ENCODE results near the gene ODF2. TPM values are rescaled to one million over a fixed set of nuclear protein-coding genes. Genes with fewer than 3 reads are reported as not detected.

ODF2 gene
- total RNA-seq, 1 donor from 2014 or later, result 40.7 TPM

DNA sequence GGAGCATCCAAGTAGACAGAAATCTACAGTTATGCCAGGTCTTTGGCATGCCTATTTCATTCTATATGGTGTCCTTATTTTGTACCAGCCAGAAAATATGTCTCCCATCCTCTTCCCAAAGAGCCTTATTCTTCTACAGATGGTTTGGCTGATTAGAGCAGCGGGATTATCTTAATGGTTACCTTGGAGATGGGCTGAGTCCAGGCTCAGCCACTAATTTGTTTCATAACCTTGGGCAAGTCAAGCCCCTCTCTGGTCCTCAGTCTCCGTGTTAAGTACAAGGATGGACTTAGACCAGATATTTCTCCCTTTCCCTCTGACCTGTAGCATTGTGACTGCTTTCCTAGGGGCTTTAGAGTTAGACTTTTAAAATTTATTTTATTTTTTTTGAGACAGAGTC, 37.6 kb downstream of the ODF2 start:
- TF ChIP-seq, protein P1, sequence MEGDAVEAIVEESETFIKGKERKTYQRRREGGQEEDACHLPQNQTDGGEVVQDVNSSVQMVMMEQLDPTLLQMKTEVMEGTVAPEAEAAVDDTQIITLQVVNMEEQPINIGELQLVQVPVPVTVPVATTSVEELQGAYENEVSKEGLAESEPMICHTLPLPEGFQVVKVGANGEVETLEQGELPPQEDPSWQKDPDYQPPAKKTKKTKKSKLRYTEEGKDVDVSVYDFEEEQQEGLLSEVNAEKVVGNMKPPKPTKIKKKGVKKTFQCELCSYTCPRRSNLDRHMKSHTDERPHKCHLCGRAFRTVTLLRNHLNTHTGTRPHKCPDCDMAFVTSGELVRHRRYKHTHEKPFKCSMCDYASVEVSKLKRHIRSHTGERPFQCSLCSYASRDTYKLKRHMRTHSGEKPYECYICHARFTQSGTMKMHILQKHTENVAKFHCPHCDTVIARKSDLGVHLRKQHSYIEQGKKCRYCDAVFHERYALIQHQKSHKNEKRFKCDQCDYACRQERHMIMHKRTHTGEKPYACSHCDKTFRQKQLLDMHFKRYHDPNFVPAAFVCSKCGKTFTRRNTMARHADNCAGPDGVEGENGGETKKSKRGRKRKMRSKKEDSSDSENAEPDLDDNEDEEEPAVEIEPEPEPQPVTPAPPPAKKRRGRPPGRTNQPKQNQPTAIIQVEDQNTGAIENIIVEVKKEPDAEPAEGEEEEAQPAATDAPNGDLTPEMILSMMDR (IDR thresholded peaks at IDR 0.05; ENCODE audit: partially characterized antibody, unreplicated experiment), result no peak
- Mint-ChIP-seq H3K27me3 (ENCODE audit: unreplicated experiment) (peaks cover 4% of the 10 kb centered on the region), H3K9me3 (ENCODE audit: unreplicated experiment) (peaks cover 7% of the 10 kb centered on the region), H3K4me1 (ENCODE audit: low read depth, unreplicated experiment) (no peaks in the 10 kb centered on the region), H3K36me3 (ENCODE audit: unreplicated experiment) (no peaks in the 10 kb centered on the region), H3K27ac (ENCODE audit: unreplicated experiment) (no peak overlapping the region), H3K4me3 (ENCODE audit: unreplicated experiment) (no peak overlapping the region)
- DNase-seq, result no peak

- Mint-ChIP-seq H3K4me1 (ENCODE audit: low read depth, unreplicated experiment) (no peaks in the 10 kb centered on the region), H3K4me3 (ENCODE audit: unreplicated experiment) (no peak overlapping the region), H3K27me3 (ENCODE audit: unreplicated experiment) (peaks cover 4% of the 10 kb centered on the region), H3K9me3 (ENCODE audit: unreplicated experiment) (peaks cover 2% of the 10 kb centered on the region), H3K36me3 (ENCODE audit: unreplicated experiment) (no peaks in the 10 kb centered on the region), H3K27ac (ENCODE audit: unreplicated experiment) (no peak overlapping the region)
- TF ChIP-seq, protein P1 (IDR thresholded peaks at IDR 0.05; ENCODE audit: partially characterized antibody, unreplicated experiment), result no peak
- DNase-seq, result no peak
Measured at GRCh38 chr9:128494108-128494745, 38.4 kb downstream of the ODF2 start.

DNA sequence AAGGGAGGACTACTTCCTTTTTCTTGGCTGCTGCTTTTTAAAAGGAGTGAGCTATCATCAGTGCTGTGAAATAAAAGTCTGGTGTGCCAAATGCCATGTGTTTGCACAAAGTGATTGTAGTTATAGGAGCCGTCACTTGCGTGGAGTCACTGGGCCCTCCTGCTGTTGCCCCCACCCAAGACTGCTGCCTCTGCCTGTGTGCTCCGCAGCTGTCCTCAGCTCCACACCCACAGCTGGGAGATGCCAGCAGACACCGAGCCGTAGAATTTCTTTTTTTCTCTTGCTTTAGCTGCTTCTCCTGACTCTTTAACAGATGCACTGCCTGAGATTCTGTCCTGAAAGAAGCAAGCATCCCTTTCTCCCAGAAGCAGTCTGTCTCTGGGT, 38.9 kb downstream of the ODF2 start:
- H3K4me1 Mint-ChIP-seq (ENCODE audit: low read depth, unreplicated experiment), result no peaks in the 10 kb centered on the region
- H3K27ac Mint-ChIP-seq (ENCODE audit: unreplicated experiment), result no peak overlapping the region
- peaks cover 4% of the 10 kb centered on the region for H3K27me3 Mint-ChIP-seq (ENCODE audit: unreplicated experiment)
- peaks cover 2% of the 10 kb centered on the region for H3K9me3 Mint-ChIP-seq (ENCODE audit: unreplicated experiment)
- TF ChIP-seq, protein P1 (IDR thresholded peaks at IDR 0.05; ENCODE audit: partially characterized antibody, unreplicated experiment), result no peak
- H3K4me3 Mint-ChIP-seq (ENCODE audit: unreplicated experiment), result no peak overlapping the region
- DNase-seq, result no peak
- H3K36me3 Mint-ChIP-seq (ENCODE audit: unreplicated experiment), result no peaks in the 10 kb centered on the region

DNA sequence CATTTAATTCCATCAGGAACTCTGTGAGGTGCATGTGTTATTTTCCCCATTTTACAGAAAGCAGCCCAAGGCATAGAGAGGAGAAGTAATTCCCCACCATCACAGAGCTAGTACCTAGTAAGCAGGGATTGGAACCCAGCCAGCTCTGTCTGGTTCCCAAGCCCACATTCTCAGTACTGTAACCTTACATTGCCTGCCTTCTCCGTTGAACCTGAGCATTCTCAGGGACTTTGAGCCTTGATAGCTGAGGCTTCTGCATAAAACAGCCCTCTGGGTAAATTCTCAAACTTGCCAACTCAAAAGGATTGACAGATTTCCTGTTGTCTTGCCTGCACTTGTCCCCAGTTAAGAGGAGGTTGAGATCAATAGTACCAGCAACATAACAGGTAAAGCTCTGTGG, 39.5 kb downstream of the ODF2 start:
- TF ChIP-seq, protein P1 (IDR thresholded peaks at IDR 0.05; ENCODE audit: partially characterized antibody, unreplicated experiment), result no peak
- Mint-ChIP-seq H3K27me3 (ENCODE audit: unreplicated experiment) (peaks cover 4% of the 10 kb centered on the region), H3K9me3 (ENCODE audit: unreplicated experiment) (peaks cover 2% of the 10 kb centered on the region), H3K4me1 (ENCODE audit: low read depth, unreplicated experiment) (no peaks in the 10 kb centered on the region), H3K36me3 (ENCODE audit: unreplicated experiment) (no peaks in the 10 kb centered on the region), H3K27ac (ENCODE audit: unreplicated experiment) (no peak overlapping the region), H3K4me3 (ENCODE audit: unreplicated experiment) (no peak overlapping the region)
- DNase-seq, result no peak

DNA sequence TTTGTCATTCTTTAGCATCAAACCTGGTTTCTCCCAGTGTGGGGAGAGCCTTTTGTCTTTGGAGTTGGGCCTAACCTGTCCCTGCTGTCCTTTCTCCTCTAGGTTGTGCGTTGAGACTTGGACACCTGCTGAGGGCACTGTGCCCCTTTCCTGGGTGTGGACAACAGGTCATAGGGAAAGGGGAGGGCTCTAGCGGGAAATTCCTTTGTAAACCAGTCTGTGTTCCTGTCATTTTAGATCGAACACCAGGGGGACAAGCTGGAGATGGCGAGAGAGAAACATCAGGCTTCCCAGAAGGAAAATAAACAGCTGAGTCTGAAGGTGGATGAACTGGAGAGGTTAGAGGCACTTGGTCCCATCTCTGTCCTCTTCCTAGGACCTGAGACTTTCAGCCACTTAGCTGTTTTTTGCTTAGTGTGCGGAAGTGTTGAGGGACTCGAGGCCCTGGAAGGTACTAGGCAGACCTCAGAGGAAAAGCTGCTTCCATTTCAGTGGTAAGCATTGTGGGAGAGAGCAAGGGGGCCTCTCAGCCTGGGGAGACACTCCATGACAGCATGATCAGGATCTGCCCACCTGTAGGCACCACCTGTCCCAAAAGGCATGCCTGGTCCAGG, 40.1 kb downstream of the ODF2 start:
- Mint-ChIP-seq H3K36me3 (ENCODE audit: unreplicated experiment) (no peaks in the 10 kb centered on the region), H3K4me1 (ENCODE audit: low read depth, unreplicated experiment) (no peaks in the 10 kb centered on the region), H3K9me3 (ENCODE audit: unreplicated experiment) (peaks cover 2% of the 10 kb centered on the region), H3K4me3 (ENCODE audit: unreplicated experiment) (no peak overlapping the region), H3K27me3 (ENCODE audit: unreplicated experiment) (peaks cover 4% of the 10 kb centered on the region), H3K27ac (ENCODE audit: unreplicated experiment) (no peak overlapping the region)
- DNase-seq, result no peak
- TF ChIP-seq, protein P1 (IDR thresholded peaks at IDR 0.05; ENCODE audit: partially characterized antibody, unreplicated experiment), result no peak
